OCI-LY3 (cell line): ENCODE data around the gene IPO5.

Experiments
- H2AFZ ChIP-seq: fragments of 200-600, 300-600 bp; shearing (Covaris generic); 2 replicates; pipeline ENCODE4 v1.6.0; 2014; ENCODE audit warnings: antibody characterized with exemption, low read depth, low read length
- H3K27ac ChIP-seq: fragments of 200-600, 300-600 bp; sonication (generic); 2 replicates; pipeline ENCODE4 v1.5.1; 2014; ENCODE audit warnings: mild to moderate bottlenecking, low read length, moderate library complexity, mixed read lengths
- H3K27me3 ChIP-seq: fragments of 200-600, 300-600 bp; sonication (generic); 2 replicates; pipeline ENCODE4 v1.6.1; 2014; ENCODE audit warnings: low read depth, low read length, mixed read lengths
- H3K36me3 ChIP-seq: fragments of 200-600, 300-600 bp; sonication (generic); replicated peaks from 2 replicates; pipeline ENCODE3; 2014; ENCODE audit warnings: low read depth, low read length, mixed read lengths
- H3K4me1 ChIP-seq: fragments of 300-600, 200-600 bp; sonication (generic); 2 replicates; pipeline ENCODE4 v1.6.1; 2014; ENCODE audit warnings: low read length, mixed read lengths
- H3K4me2 ChIP-seq: fragments of 200-600, 300-600 bp; sonication (generic); 2 replicates; pipeline ENCODE4 v1.6.1; 2014; ENCODE audit warnings: low read length, mixed read lengths
- H3K4me3 ChIP-seq: fragments of 300-600, 200-600 bp; sonication (generic); 2 replicates; pipeline ENCODE4 v1.5.1; 2014; ENCODE audit warnings: antibody characterized with exemption, mild to moderate bottlenecking, low read length, moderate library complexity
- H3K79me2 ChIP-seq: fragments of 300-600, 200-600 bp; shearing (Covaris generic); 2 replicates; pipeline ENCODE4 v1.6.1; 2014; ENCODE audit warnings: mild to moderate bottlenecking, low read length, mixed read lengths
- H3K9ac ChIP-seq: fragments of 300-600, 200-600 bp; shearing (Covaris generic); 2 replicates; pipeline ENCODE4 v1.6.0; 2014; ENCODE audit warnings: mild to moderate bottlenecking, low read length, moderate library complexity
- H3K9me3 ChIP-seq: fragments of 200-600, 300-600 bp; shearing (Covaris generic); 2 replicates; pipeline ENCODE4 v1.6.1; 2014; ENCODE audit warnings: low read length, mixed read lengths; ENCODE audit not compliant: insufficient read depth
- H4K20me1 ChIP-seq: fragments of 200-600, 300-600 bp; sonication (generic); 2 replicates; pipeline ENCODE4 v1.6.1; 2016; ENCODE audit warnings: low read length, mixed read lengths; ENCODE audit not compliant: insufficient read depth
- CTCF ChIP-seq: fragments of 200-600, 300-600 bp; sonication (generic); IDR thresholded peaks from 2 replicates; pipeline ENCODE4 v1.5.1; 2014; ENCODE audit warnings: antibody characterized with exemption, low read length, low read depth
- EZH2phosphoT487 ChIP-seq: fragments of 200-600 bp; shearing (Covaris generic); IDR thresholded peaks from 2 replicates; pipeline ENCODE4 v1.6.1; 2018; ENCODE audit warnings: antibody characterized with exemption, mixed run types, low read depth

IPO5 gene

GRCh38 chr13:97912139-97912535, 41.3 kb upstream of the IPO5 start:
- H4K20me1 ChIP-seq = no peaks in the 10 kb centered on the region
- H3K9me3 ChIP-seq = peaks cover 10% of the 10 kb centered on the region; the same call in 1 of the 2 replicates
- no peak overlapping the region for H3K27ac ChIP-seq
- H3K36me3 ChIP-seq = no peaks in the 10 kb centered on the region
- H3K27me3 ChIP-seq = peaks cover 28% of the 10 kb centered on the region
- no peak for TF ChIP-seq CTCF
- TF ChIP-seq EZH2phosphoT487 = no peak
- H2AFZ ChIP-seq = no peak overlapping the region
- no peak overlapping the region for H3K9ac ChIP-seq
- H3K4me1 ChIP-seq = no peaks in the 10 kb centered on the region
- no peaks in the 10 kb centered on the region for H3K79me2 ChIP-seq
- no peak overlapping the region for H3K4me3 ChIP-seq
- no peak overlapping the region for H3K4me2 ChIP-seq

GRCh38 chr13:97913206-97913605, 40.3 kb upstream of the IPO5 start:
- Histone ChIP-seq H3K4me1 (no peaks in the 10 kb centered on the region), H3K79me2 (no peaks in the 10 kb centered on the region), H3K9me3 (peaks cover 10% of the 10 kb centered on the region; the same call in 1 of the 2 replicates), H4K20me1 (no peaks in the 10 kb centered on the region), H2AFZ (no peak overlapping the region), H3K36me3 (no peaks in the 10 kb centered on the region), H3K4me2 (no peak overlapping the region), H3K27ac (no peak overlapping the region), H3K4me3 (no peak overlapping the region), H3K27me3 (peaks cover 24% of the 10 kb centered on the region), H3K9ac (no peak overlapping the region)
- no peak for TF ChIP-seq EZH2phosphoT487

- Histone ChIP-seq H3K4me1 (no peaks in the 10 kb centered on the region), H3K27ac (no peak overlapping the region), H2AFZ (no peak overlapping the region), H3K79me2 (no peaks in the 10 kb centered on the region), H3K4me2 (no peak overlapping the region), H4K20me1 (no peaks in the 10 kb centered on the region), H3K27me3 (peaks cover 16% of the 10 kb centered on the region), H3K9me3 (peaks cover 12% of the 10 kb centered on the region; the same call in 1 of the 2 replicates), H3K36me3 (no peaks in the 10 kb centered on the region), H3K4me3 (no peak overlapping the region), H3K9ac (no peak overlapping the region)
- TF ChIP-seq CTCF (no peak), EZH2phosphoT487 (no peak)
Observed at GRCh38 chr13:97914540-97914939, 38.9 kb upstream of the IPO5 start.

- Histone ChIP-seq H3K27ac (no peak overlapping the region), H3K4me3 (no peak overlapping the region), H3K9ac (no peak overlapping the region), H4K20me1 (no peaks in the 10 kb centered on the region), H3K4me2 (no peak overlapping the region), H3K4me1 (no peaks in the 10 kb centered on the region), H3K27me3 (0 out of 2 replicates have a peak, but pooled peaks cover 3% of the 10 kb centered on the region), H3K36me3 (no peaks in the 10 kb centered on the region), H3K9me3 (0 out of 2 replicates have a peak, but pooled peaks cover 3% of the 10 kb centered on the region), H2AFZ (no peak overlapping the region), H3K79me2 (no peaks in the 10 kb centered on the region)
- no peak for TF ChIP-seq EZH2phosphoT487
- no peak for TF ChIP-seq CTCF
Observed at GRCh38 chr13:97921176-97921816, 32.2 kb upstream of the IPO5 start.
